Measurements from ENCODE around the gene PRDM4. TPM values are rescaled to one million over a fixed set of nuclear protein-coding genes. Genes with fewer than 3 reads are reported as not detected.

PRDM4 gene, protein sequence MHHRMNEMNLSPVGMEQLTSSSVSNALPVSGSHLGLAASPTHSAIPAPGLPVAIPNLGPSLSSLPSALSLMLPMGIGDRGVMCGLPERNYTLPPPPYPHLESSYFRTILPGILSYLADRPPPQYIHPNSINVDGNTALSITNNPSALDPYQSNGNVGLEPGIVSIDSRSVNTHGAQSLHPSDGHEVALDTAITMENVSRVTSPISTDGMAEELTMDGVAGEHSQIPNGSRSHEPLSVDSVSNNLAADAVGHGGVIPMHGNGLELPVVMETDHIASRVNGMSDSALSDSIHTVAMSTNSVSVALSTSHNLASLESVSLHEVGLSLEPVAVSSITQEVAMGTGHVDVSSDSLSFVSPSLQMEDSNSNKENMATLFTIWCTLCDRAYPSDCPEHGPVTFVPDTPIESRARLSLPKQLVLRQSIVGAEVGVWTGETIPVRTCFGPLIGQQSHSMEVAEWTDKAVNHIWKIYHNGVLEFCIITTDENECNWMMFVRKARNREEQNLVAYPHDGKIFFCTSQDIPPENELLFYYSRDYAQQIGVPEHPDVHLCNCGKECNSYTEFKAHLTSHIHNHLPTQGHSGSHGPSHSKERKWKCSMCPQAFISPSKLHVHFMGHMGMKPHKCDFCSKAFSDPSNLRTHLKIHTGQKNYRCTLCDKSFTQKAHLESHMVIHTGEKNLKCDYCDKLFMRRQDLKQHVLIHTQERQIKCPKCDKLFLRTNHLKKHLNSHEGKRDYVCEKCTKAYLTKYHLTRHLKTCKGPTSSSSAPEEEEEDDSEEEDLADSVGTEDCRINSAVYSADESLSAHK
- 34.3 and 38.7 TPM in 2 replicates for total RNA-seq (ENCODE audit: low replicate concordance)

DNA sequence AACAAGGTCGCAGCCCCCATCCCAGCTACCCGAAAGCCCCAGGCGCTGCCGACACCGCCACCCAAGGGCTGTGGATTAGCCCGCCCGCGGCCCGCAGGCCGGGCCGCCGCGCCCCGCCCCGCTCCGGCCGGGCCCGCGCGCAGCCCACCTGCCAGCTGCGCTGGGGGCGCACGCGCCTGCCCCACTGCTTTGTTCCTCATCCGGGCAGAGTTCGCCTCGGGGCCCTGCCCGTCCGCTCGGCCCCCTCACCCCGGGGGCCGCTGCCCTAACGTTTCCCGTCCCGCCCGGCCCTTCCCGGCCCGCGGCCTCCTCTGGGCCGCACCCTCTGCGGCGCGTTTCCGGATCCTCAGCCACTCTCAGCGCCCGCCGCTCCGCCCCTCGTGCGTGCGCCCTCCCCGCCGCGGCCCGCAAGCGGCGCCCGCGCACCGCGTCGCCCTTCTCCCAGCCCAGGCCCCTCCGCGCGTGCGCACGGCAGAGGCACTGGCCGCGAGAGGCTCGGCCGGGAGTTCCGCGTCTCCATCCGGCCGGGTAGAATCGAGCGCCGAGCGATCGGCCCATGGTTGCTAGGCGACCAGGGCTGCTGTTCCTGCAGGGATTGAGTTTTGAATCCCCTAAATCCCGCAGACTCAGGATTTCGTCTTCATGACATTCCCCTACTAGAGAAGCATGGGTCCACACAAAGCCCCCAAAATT lies at the start of gene PRDM4:
PRDM4 (minus strand) TSS at position 329 of the 693 bp plus-strand sequence. CDS start 622 bp downstream, outside the sequence.
- peak; percentile 92 for DNase-seq (ENCODE audit: low read depth)
- TF ChIP-seq CTCF (IDR thresholded peaks at IDR 0.05; ENCODE audit: insufficient read depth, low read length), result no peak
- H3K4me3 ChIP-seq (ENCODE audit: low read depth, low read length), result peak within 1 kb of the TSS; percentile 94

DNA sequence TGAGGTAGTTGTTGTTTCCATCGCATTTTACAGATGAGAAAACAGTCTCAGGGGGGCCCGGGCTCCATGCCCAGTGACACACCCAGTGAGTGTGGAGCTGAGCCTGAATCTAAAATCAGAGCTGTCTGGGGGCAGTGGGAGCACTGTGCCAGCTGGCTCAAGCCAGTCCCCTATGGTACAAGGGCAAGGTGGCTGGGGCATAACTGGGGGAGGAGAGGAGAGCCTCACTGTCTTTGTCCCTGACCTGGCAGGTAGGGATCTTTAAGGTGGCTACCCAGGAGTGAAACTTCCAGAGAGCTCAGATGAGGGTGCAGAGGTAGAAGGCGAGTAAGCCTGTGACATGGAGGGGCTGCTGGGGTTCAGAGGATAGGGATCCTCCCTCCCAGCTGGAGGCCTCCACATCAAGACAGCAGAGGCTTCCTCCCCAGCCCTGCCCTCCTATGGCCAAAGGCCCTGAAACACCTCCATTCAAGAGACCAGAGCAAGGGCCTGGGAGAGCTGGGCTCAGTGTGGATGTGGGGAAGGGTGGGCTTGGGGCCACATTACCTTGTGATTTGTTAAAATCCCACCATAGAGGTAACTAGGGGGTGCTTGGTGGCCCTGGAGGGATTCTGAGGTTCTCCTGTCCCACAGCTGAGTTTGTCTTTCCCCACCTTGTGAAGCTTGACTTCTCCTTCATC lies 46.7 kb upstream of the PRDM4 start:
- no peak for DNase-seq (ENCODE audit: low read depth)
- no peak overlapping the region for H3K4me3 ChIP-seq (ENCODE audit: low read depth, low read length)
- no peak for TF ChIP-seq CTCF (IDR thresholded peaks at IDR 0.05; ENCODE audit: insufficient read depth, low read length)

- DNase-seq (ENCODE audit: low read depth), result no peak
- no peak for TF ChIP-seq CTCF (IDR thresholded peaks at IDR 0.05; ENCODE audit: insufficient read depth, low read length)
- no peak overlapping the region for H3K4me3 ChIP-seq (ENCODE audit: low read depth, low read length)
Measured at GRCh38 chr12:107805488-107806180, 44.7 kb upstream of the PRDM4 start.

- no peak for TF ChIP-seq CTCF (IDR thresholded peaks at IDR 0.05; ENCODE audit: insufficient read depth, low read length)
- H3K4me3 ChIP-seq (ENCODE audit: low read depth, low read length), result no peak overlapping the region
- DNase-seq (ENCODE audit: low read depth), result no peak
Measured at GRCh38 chr12:107803092-107803491, 42.2 kb upstream of the PRDM4 start.

DNA sequence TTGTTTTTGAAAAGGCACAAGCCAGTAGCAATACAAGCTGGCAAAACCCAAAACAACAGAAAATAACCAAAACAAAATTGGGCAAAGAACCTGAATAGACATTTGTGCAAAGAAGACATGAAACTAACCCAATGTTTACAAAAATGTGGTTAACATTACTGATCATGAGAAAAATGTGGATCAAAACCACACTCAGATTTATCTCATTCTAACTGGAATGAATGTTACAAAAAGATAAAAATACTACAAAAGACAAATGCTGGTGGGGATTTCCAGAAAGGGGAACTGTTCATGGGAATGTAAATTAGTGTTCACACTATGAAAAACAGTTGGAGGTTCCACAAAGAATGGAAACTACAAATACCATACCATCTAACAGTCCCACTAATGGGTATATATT lies 40.2 kb upstream of the PRDM4 start:
- no peak for TF ChIP-seq CTCF (IDR thresholded peaks at IDR 0.05; ENCODE audit: insufficient read depth, low read length)
- DNase-seq (ENCODE audit: low read depth), result peak; percentile 14
- no peak overlapping the region for H3K4me3 ChIP-seq (ENCODE audit: low read depth, low read length)

All from fibroblast of the aortic adventitia (primary cell).